ENCODE measurements around the gene R3HDML.

R3HDML gene

DNA sequence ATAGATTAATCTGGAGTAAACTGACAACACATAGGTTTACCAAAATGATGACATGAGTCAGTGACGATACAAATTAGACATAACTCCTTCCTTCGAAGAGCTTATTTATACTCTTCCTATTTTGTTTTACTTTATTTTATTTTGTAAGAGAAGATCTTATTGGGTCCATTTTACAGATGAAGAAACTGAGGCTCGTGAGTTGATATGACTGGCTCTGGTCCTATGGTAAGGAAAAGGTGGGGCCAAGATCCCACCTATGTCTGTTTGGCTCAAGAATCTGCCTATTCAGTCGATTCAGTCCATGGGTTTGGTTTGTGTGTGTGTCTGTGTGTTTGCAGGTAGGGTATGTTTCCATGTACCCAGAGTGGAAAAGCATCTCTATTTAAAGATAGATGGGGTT, 8.4 kb upstream of the R3HDML start:
- DNase-seq (ENCODE audit: extremely low spot score), result no peak
- TF ChIP-seq, protein P1, sequence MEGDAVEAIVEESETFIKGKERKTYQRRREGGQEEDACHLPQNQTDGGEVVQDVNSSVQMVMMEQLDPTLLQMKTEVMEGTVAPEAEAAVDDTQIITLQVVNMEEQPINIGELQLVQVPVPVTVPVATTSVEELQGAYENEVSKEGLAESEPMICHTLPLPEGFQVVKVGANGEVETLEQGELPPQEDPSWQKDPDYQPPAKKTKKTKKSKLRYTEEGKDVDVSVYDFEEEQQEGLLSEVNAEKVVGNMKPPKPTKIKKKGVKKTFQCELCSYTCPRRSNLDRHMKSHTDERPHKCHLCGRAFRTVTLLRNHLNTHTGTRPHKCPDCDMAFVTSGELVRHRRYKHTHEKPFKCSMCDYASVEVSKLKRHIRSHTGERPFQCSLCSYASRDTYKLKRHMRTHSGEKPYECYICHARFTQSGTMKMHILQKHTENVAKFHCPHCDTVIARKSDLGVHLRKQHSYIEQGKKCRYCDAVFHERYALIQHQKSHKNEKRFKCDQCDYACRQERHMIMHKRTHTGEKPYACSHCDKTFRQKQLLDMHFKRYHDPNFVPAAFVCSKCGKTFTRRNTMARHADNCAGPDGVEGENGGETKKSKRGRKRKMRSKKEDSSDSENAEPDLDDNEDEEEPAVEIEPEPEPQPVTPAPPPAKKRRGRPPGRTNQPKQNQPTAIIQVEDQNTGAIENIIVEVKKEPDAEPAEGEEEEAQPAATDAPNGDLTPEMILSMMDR (IDR thresholded peaks at IDR 0.05; ENCODE audit: control extremely low read depth, extremely low read depth, low read depth, missing control alignments), result no peak
- POLR2A ChIA-PET, result no interaction called here
- CTCF ChIA-PET, result interaction anchor here (13.3 kb wide), 1 partner anchor 16 kb away, joined by 115 read pairs; the partner anchor contains the start of gene FITM2

DNA sequence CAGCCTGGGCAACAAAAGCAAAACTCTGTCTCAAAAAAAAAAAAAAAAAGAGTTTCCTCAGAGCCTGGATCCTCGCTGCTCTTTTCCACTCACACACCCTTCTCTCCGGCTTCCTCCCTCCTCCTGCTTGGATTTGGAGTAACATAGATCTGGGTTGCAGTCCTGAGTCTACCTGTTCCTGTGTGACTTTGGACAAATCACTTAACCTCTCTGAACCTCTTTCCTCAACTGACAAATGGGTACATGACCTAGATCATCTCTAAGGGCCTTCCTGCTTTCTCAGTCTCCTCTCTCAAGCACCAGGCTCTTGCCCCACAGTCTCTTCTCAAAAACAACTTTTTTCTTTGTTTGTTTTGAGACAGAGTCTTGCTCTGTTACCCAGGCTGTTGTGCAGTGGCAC, 5.6 kb upstream of the R3HDML start:
- CTCF ChIA-PET, result interaction anchor here (1.5 to 2.1 kb wide), 2 partner anchors 11 to 114 kb away, joined by 5 to 7 read pairs; no protein-coding TSS in a partner anchor
- DNase-seq (ENCODE audit: extremely low spot score), result no peak
- POLR2A ChIA-PET, result no interaction called here
- TF ChIP-seq, protein P1 (IDR thresholded peaks at IDR 0.05; ENCODE audit: control extremely low read depth, extremely low read depth, low read depth, missing control alignments), result no peak

DNA sequence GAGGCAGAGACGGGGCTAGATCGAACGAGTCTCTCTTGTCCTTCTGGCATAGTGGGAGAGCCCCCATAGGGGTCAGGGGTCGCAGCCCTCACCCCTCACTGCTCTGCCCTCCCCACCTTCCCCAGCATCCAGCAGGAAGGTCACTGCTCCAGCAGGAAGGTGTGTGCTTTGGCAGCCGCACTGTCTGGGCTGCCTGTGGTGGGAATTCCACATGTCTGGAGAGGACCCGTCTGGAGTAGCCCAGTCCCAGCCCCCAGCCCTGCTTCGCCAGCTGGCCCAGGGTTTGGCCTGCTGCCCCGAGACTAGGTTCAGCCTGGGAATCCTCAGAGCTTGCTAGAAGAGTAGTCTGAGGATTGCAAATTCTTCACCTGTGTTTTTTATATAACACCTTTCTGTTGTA, 2.5 kb upstream of the R3HDML start:
- no peak for DNase-seq (ENCODE audit: extremely low spot score)
- POLR2A ChIA-PET, result no interaction called here
- CTCF ChIA-PET, result interaction anchor here (1.0 kb wide), 1 partner anchor 117 kb away, joined by 3 read pairs; no protein-coding TSS in a partner anchor
- TF ChIP-seq, protein P1 (IDR thresholded peaks at IDR 0.05; ENCODE audit: control extremely low read depth, extremely low read depth, low read depth, missing control alignments), result no peak

GRCh38 chr20:44334709-44335108, 2.1 kb upstream of the R3HDML start:
- CTCF ChIA-PET, result no interaction called here
- POLR2A ChIA-PET, result no interaction called here
- no peak for DNase-seq (ENCODE audit: extremely low spot score)
- TF ChIP-seq, protein P1 (IDR thresholded peaks at IDR 0.05; ENCODE audit: control extremely low read depth, extremely low read depth, low read depth, missing control alignments), result no peak

GRCh38 chr20:44335675-44336074, 1.2 kb upstream of the R3HDML start:
- TF ChIP-seq, protein P1 (IDR thresholded peaks at IDR 0.05; ENCODE audit: control extremely low read depth, extremely low read depth, low read depth, missing control alignments), result no peak
- ChIA-PET CTCF (no interaction called here), POLR2A (no interaction called here)
- no peak for DNase-seq (ENCODE audit: extremely low spot score)

DNA sequence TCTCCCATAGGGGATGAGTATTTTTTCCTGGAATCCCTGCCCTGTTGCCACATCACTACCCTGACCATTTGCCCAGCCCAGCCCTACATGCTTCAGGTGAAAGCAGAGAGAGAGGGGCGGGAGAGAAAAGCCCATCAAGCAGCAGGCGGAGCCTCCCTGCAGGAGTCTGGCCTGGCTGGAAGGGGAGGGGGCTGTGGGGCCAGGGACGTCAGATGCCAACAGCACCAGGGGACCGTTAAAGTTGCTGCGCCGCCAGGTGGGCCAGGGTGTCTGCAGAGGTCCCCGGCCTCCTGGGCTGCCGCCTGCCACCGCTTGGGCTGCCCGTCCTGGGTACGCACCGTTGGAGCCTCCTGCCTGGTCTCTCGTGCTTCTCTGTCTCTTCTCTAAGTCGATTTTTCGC, 757 bp upstream of the R3HDML start:
- TF ChIP-seq, protein P1 (IDR thresholded peaks at IDR 0.05; ENCODE audit: control extremely low read depth, extremely low read depth, low read depth, missing control alignments), result no peak
- CTCF ChIA-PET, result no interaction called here
- DNase-seq (ENCODE audit: extremely low spot score), result no peak
- POLR2A ChIA-PET, result no interaction called here

- POLR2A ChIA-PET, result no interaction called here
- TF ChIP-seq, protein P1 (IDR thresholded peaks at IDR 0.05; ENCODE audit: control extremely low read depth, extremely low read depth, low read depth, missing control alignments), result no peak
- CTCF ChIA-PET, result interaction anchor here (1.1 to 1.6 kb wide), 2 partner anchors 10 to 64 kb away, joined by 3 to 5 read pairs; no protein-coding TSS in a partner anchor
Measured at GRCh38 chr20:44342248-44342647, 5.4 kb downstream of the R3HDML start.

More at GRCh38 chr20:44342248-44342647, 5.4 kb downstream of the R3HDML start:
- DNase-seq (ENCODE audit: extremely low spot score), result no peak
